WTC11 (cell line): ENCODE results near the gene PTPRU. TPM values are rescaled to one million over a fixed set of nuclear protein-coding genes. Genes with fewer than 3 reads are reported as not detected.
A peak's percentile ranks its signal among the peaks of the same experiment; 100 is the strongest.

ENCODE experiments used
- ATAC-seq: fragments of 200-7000 bp; cut with Tn5 transposase; 2 replicates; pipeline ENCODE4 v1.10.0; 2021; ENCODE audit warnings: mild to moderate bottlenecking, moderate library complexity
- CTCF ChIA-PET: fragments of 300-600 bp; sonication (Branson Sonifier 250); formaldehyde crosslinking; loops from one replicate; lab custom pipeline; 2021; ENCODE audit warnings: antibody characterized with exemption; lab: Charles Lee
- POLR2A ChIA-PET: fragments of 350-600 bp; sonication (Branson Sonifier 250); formaldehyde crosslinking; loops from one replicate; lab custom pipeline; 2021; ENCODE audit warnings: antibody characterized with exemption; lab: Charles Lee
- DNase-seq: peaks from one replicate; pipeline ENCODE4 v3.0.0; 2021; ENCODE audit warnings: low spot score
- H3K27ac Mint-ChIP-seq: 2 replicates; pipeline ENCODE4 v1.8.0; 2021; ENCODE audit warnings: mixed read lengths
- H3K27me3 Mint-ChIP-seq: 2 replicates; pipeline ENCODE4 v1.8.0; 2021; ENCODE audit warnings: low read depth, mild to moderate bottlenecking, moderate library complexity, mixed read lengths
- H3K36me3 Mint-ChIP-seq: 2 replicates; pipeline ENCODE4 v1.8.0; 2021; ENCODE audit warnings: mixed read lengths
- H3K4me1 Mint-ChIP-seq: 2 replicates; pipeline ENCODE4 v1.8.0; 2022; ENCODE audit warnings: mixed read lengths
- H3K4me3 Mint-ChIP-seq: 2 replicates; pipeline ENCODE4 v1.8.0; 2021; ENCODE audit warnings: mild to moderate bottlenecking, moderate library complexity, mixed read lengths
- H3K9me3 Mint-ChIP-seq: 2 replicates; pipeline ENCODE4 v1.8.0; 2021; ENCODE audit warnings: mixed read lengths
- CREB1 ChIP-seq: sonication (generic); formaldehyde crosslinking; IDR thresholded peaks from 2 replicates; pipeline ENCODE4 v1.8.0; 2023; ENCODE audit warnings: mild to moderate bottlenecking, missing genetic modification reagents
- FOXJ3 ChIP-seq: sonication (generic); formaldehyde crosslinking; IDR thresholded peaks from 2 replicates; pipeline ENCODE4 v1.9.0; 2021; ENCODE audit warnings: missing genetic modification reagents, mild to moderate bottlenecking, borderline replicate concordance
- FOXP1 ChIP-seq: sonication (generic); formaldehyde crosslinking; IDR thresholded peaks from 2 replicates; pipeline ENCODE4 v1.8.0; 2022; ENCODE audit warnings: missing genetic modification reagents, mild to moderate bottlenecking, moderate library complexity, borderline replicate concordance
- NFYB ChIP-seq: sonication (generic); formaldehyde crosslinking; conservative IDR thresholded peaks from 2 replicates; pipeline ENCODE4 v1.8.0; 2022; ENCODE audit warnings: low read depth, missing genetic modification reagents
- NR2C2 ChIP-seq: sonication (generic); formaldehyde crosslinking; IDR thresholded peaks from 2 replicates; pipeline ENCODE4 v1.8.0; 2022; ENCODE audit warnings: mild to moderate bottlenecking, missing genetic modification reagents
- RORB ChIP-seq: fragments of 250-450 bp; sonication (Bioruptor Pico); IDR thresholded peaks from 2 replicates; pipeline ENCODE4 v1.9.0; 2021; ENCODE audit warnings: mild to moderate bottlenecking
- SP1 ChIP-seq: sonication (generic); formaldehyde crosslinking; conservative IDR thresholded peaks from 2 replicates; pipeline ENCODE4 v1.8.1; 2022; ENCODE audit warnings: missing genetic modification reagents
- ZNF396 ChIP-seq: fragments of 250-450 bp; sonication (Bioruptor Pico); IDR thresholded peaks from 2 replicates; pipeline ENCODE4 v1.8.0; 2021; ENCODE audit warnings: mild to moderate bottlenecking, moderate library complexity, borderline replicate concordance
- total RNA-seq: library from RNA; stranded (reverse); gene quantifications from 3 replicates; pipeline ENCODE4 v1.2.3, GENCODE V29; 2021
- TF ChIP-seq, protein P1 (sequence below): sonication (generic); formaldehyde crosslinking; IDR thresholded peaks from 2 replicates; pipeline ENCODE4 v1.8.0; 2023; ENCODE audit warnings: missing genetic modification reagents, mild to moderate bottlenecking, borderline replicate concordance
- TF ChIP-seq, protein P2 (sequence below): sonication (generic); formaldehyde crosslinking; IDR thresholded peaks from 2 replicates; pipeline ENCODE4 v1.8.0; 2022; ENCODE audit warnings: missing genetic modification reagents
- TF ChIP-seq, protein P3 (sequence below): sonication (generic); formaldehyde crosslinking; IDR thresholded peaks from 2 replicates; pipeline ENCODE4 v1.8.1; 2022; ENCODE audit warnings: mild to moderate bottlenecking, moderate library complexity, missing genetic modification reagents
- TF ChIP-seq, protein P4 (sequence below): fragments of 250-450 bp; sonication (Bioruptor Pico); IDR thresholded peaks from 2 replicates; pipeline ENCODE4 v2.1.2; 2022; ENCODE audit warnings: mild to moderate bottlenecking, moderate library complexity
- TF ChIP-seq, protein P5 (sequence below): sonication (generic); formaldehyde crosslinking; IDR thresholded peaks from 2 replicates; pipeline ENCODE4 v1.8.1; 2023; ENCODE audit warnings: mild to moderate bottlenecking, missing genetic modification reagents, moderate library complexity
- TF ChIP-seq, protein P6 (sequence below): sonication (generic); formaldehyde crosslinking; conservative IDR thresholded peaks from 2 replicates; pipeline ENCODE4 v1.8.1; 2022; ENCODE audit warnings: mild to moderate bottlenecking, missing genetic modification reagents
- TF ChIP-seq, protein P7 (sequence below): sonication (generic); formaldehyde crosslinking; IDR thresholded peaks from 2 replicates; pipeline ENCODE4 v1.8.1; 2023; ENCODE audit warnings: mild to moderate bottlenecking, missing genetic modification reagents
- TF ChIP-seq, protein P8 (sequence below): sonication (generic); formaldehyde crosslinking; IDR thresholded peaks from 2 replicates; pipeline ENCODE4 v1.8.1; 2023; ENCODE audit warnings: mild to moderate bottlenecking, missing genetic modification reagents, moderate library complexity

The PTPRU gene
- total RNA-seq, 1 experiment from 2014 or later, result 75.4 TPM

DNA sequence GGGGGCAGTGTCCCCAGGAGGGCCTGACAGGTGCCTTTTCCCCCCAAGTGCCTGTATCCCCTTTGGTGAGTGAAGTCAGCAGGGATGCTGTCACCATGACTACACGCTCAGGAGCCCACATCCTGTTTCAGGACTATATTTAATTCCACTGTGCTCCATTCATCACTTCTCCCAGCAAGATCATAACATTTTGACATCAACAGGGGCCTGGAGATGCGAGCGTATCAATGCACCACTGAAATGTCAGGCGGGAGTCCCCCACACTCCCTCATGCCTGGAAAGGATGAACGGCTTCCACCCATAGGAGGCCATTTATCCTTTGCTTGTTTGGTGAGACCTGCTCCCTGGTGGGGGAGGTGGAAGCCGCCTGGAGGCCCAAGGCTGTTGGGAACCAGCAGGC is 119.1 kb downstream of the PTPRU start (continued):
- TF ChIP-seq, protein P1, sequence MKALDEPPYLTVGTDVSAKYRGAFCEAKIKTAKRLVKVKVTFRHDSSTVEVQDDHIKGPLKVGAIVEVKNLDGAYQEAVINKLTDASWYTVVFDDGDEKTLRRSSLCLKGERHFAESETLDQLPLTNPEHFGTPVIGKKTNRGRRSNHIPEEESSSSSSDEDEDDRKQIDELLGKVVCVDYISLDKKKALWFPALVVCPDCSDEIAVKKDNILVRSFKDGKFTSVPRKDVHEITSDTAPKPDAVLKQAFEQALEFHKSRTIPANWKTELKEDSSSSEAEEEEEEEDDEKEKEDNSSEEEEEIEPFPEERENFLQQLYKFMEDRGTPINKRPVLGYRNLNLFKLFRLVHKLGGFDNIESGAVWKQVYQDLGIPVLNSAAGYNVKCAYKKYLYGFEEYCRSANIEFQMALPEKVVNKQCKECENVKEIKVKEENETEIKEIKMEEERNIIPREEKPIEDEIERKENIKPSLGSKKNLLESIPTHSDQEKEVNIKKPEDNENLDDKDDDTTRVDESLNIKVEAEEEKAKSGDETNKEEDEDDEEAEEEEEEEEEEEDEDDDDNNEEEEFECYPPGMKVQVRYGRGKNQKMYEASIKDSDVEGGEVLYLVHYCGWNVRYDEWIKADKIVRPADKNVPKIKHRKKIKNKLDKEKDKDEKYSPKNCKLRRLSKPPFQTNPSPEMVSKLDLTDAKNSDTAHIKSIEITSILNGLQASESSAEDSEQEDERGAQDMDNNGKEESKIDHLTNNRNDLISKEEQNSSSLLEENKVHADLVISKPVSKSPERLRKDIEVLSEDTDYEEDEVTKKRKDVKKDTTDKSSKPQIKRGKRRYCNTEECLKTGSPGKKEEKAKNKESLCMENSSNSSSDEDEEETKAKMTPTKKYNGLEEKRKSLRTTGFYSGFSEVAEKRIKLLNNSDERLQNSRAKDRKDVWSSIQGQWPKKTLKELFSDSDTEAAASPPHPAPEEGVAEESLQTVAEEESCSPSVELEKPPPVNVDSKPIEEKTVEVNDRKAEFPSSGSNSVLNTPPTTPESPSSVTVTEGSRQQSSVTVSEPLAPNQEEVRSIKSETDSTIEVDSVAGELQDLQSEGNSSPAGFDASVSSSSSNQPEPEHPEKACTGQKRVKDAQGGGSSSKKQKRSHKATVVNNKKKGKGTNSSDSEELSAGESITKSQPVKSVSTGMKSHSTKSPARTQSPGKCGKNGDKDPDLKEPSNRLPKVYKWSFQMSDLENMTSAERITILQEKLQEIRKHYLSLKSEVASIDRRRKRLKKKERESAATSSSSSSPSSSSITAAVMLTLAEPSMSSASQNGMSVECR (CRISPR knock-in tag), result no peak
- no peak for TF ChIP-seq FOXJ3 (CRISPR knock-in tag)

DNA sequence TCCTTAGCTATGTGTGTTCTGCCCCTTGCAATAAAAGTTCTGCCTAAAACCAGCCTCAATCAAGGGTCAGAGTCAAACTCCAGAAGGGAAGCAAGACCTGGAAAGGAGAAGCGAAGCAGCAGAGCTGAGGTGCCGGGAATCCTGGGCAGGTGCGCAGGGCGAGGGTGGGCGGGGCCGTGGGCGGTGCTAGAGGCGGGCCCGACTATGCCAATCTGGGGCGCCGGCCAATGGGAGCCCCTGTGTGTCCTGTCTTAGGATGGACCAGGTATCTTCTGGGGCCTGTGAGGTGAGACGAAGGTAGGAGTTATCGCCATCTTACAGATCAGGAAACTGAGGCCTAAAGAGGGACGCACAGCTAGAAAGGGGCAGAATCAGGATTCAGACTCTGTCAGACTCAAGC is 120.3 kb downstream of the PTPRU start:
- peak; percentile 98 for ATAC-seq
- no peak for TF ChIP-seq ZNF396 (CRISPR knock-in tag)
- TF ChIP-seq NFYB (CRISPR knock-in tag), result peak; percentile 52; the same call in 1 of the 2 replicates
- TF ChIP-seq SP1 (CRISPR knock-in tag), result peak; percentile 73
- POLR2A ChIA-PET, result interaction anchor here (1.1 kb wide), 1 partner anchor 10 kb away, joined by 3 read pairs; no protein-coding TSS in a partner anchor

DNA sequence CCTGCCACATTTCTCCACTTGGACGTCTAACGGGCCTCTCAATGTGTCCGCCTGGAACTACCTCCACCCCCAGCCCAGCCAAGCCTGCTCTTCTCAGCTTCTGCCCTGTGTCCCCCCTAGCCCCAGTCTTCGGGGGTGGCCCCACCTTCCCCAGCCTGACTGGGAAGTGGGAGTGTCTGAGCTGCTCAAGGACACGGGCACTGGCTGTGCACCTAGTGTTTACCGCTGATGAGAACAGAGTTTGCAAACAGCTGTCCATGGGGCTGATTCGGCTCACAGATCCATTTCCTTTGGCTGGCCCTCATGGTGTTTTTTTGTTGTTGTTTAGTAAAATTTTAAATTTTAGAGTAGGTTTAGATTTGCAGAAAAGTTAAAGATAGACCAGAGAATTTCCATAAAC is 121.1 kb downstream of the PTPRU start:
- POLR2A ChIA-PET, result interaction anchor here (0.7 kb wide), 1 partner anchor 45 kb away, joined by 3 read pairs; no protein-coding TSS in a partner anchor
- Mint-ChIP-seq H3K27me3 (peaks cover 11% of the 10 kb centered on the region), H3K4me1 (peaks cover 11% of the 10 kb centered on the region)
- TF ChIP-seq, protein P2, sequence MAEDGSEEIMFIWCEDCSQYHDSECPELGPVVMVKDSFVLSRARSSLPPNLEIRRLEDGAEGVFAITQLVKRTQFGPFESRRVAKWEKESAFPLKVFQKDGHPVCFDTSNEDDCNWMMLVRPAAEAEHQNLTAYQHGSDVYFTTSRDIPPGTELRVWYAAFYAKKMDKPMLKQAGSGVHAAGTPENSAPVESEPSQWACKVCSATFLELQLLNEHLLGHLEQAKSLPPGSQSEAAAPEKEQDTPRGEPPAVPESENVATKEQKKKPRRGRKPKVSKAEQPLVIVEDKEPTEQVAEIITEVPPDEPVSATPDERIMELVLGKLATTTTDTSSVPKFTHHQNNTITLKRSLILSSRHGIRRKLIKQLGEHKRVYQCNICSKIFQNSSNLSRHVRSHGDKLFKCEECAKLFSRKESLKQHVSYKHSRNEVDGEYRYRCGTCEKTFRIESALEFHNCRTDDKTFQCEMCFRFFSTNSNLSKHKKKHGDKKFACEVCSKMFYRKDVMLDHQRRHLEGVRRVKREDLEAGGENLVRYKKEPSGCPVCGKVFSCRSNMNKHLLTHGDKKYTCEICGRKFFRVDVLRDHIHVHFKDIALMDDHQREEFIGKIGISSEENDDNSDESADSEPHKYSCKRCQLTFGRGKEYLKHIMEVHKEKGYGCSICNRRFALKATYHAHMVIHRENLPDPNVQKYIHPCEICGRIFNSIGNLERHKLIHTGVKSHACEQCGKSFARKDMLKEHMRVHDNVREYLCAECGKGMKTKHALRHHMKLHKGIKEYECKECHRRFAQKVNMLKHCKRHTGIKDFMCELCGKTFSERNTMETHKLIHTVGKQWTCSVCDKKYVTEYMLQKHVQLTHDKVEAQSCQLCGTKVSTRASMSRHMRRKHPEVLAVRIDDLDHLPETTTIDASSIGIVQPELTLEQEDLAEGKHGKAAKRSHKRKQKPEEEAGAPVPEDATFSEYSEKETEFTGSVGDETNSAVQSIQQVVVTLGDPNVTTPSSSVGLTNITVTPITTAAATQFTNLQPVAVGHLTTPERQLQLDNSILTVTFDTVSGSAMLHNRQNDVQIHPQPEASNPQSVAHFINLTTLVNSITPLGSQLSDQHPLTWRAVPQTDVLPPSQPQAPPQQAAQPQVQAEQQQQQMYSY (CRISPR knock-in tag), result no peak
- TF ChIP-seq, protein P3, sequence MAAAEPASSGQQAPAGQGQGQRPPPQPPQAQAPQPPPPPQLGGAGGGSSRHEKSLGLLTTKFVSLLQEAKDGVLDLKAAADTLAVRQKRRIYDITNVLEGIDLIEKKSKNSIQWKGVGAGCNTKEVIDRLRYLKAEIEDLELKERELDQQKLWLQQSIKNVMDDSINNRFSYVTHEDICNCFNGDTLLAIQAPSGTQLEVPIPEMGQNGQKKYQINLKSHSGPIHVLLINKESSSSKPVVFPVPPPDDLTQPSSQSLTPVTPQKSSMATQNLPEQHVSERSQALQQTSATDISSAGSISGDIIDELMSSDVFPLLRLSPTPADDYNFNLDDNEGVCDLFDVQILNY (CRISPR knock-in tag), result no peak
- TF ChIP-seq, protein P4, sequence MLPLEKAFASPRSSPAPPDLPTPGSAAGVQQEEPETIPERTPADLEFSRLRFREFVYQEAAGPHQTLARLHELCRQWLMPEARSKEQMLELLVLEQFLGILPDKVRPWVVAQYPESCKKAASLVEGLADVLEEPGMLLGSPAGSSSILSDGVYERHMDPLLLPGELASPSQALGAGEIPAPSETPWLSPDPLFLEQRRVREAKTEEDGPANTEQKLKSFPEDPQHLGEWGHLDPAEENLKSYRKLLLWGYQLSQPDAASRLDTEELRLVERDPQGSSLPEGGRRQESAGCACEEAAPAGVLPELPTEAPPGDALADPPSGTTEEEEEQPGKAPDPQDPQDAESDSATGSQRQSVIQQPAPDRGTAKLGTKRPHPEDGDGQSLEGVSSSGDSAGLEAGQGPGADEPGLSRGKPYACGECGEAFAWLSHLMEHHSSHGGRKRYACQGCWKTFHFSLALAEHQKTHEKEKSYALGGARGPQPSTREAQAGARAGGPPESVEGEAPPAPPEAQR (CRISPR knock-in tag), result no peak
- TF ChIP-seq RORB (CRISPR knock-in tag) (no peak), FOXP1 (CRISPR knock-in tag) (no peak), CREB1 (CRISPR knock-in tag) (no peak), NR2C2 (CRISPR knock-in tag) (no peak)
- TF ChIP-seq, protein P5, sequence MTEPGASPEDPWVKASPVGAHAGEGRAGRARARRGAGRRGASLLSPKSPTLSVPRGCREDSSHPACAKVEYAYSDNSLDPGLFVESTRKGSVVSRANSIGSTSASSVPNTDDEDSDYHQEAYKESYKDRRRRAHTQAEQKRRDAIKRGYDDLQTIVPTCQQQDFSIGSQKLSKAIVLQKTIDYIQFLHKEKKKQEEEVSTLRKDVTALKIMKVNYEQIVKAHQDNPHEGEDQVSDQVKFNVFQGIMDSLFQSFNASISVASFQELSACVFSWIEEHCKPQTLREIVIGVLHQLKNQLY (CRISPR knock-in tag), result no peak
- TF ChIP-seq, protein P6, sequence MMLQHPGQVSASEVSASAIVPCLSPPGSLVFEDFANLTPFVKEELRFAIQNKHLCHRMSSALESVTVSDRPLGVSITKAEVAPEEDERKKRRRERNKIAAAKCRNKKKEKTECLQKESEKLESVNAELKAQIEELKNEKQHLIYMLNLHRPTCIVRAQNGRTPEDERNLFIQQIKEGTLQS (CRISPR knock-in tag), result no peak
- TF ChIP-seq, protein P7, sequence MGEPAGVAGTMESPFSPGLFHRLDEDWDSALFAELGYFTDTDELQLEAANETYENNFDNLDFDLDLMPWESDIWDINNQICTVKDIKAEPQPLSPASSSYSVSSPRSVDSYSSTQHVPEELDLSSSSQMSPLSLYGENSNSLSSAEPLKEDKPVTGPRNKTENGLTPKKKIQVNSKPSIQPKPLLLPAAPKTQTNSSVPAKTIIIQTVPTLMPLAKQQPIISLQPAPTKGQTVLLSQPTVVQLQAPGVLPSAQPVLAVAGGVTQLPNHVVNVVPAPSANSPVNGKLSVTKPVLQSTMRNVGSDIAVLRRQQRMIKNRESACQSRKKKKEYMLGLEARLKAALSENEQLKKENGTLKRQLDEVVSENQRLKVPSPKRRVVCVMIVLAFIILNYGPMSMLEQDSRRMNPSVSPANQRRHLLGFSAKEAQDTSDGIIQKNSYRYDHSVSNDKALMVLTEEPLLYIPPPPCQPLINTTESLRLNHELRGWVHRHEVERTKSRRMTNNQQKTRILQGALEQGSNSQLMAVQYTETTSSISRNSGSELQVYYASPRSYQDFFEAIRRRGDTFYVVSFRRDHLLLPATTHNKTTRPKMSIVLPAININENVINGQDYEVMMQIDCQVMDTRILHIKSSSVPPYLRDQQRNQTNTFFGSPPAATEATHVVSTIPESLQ (CRISPR knock-in tag), result no peak
- TF ChIP-seq, protein P8, sequence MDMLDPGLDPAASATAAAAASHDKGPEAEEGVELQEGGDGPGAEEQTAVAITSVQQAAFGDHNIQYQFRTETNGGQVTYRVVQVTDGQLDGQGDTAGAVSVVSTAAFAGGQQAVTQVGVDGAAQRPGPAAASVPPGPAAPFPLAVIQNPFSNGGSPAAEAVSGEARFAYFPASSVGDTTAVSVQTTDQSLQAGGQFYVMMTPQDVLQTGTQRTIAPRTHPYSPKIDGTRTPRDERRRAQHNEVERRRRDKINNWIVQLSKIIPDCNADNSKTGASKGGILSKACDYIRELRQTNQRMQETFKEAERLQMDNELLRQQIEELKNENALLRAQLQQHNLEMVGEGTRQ (CRISPR knock-in tag), result no peak

More for the DNA sequence above, 120.3 kb downstream of the PTPRU start:
- Mint-ChIP-seq H3K27me3 (peaks cover 17% of the 10 kb centered on the region), H3K36me3 (no peaks in the 10 kb centered on the region), H3K4me3 (no peak overlapping the region), H3K27ac (no peak overlapping the region), H3K4me1 (peaks cover 11% of the 10 kb centered on the region), H3K9me3 (peaks cover 7% of the 10 kb centered on the region; the same call in 1 of the 2 replicates)
- peak; percentile 74 for DNase-seq
- CTCF ChIA-PET, result interaction anchor here (0.6 to 2.4 kb wide), 7 partner anchors 12 to 1024 kb away, joined by 3 to 14 read pairs (median 4); no protein-coding TSS in a partner anchor

More for the DNA sequence above, 121.1 kb downstream of the PTPRU start:
- Mint-ChIP-seq H3K36me3 (no peaks in the 10 kb centered on the region), H3K27ac (no peak overlapping the region), H3K9me3 (0 out of 2 replicates have a peak, but pooled peaks cover 3% of the 10 kb centered on the region), H3K4me3 (no peak overlapping the region)
- CTCF ChIA-PET, result interaction anchor here (1.5 to 2.4 kb wide), 3 partner anchors 16 to 754 kb away, joined by 3 to 14 read pairs (median 11); no protein-coding TSS in a partner anchor
- DNase-seq, result no peak
- ATAC-seq, result no peak
